ENCODE measurements around the gene LRRC45.

The LRRC45 gene

DNA sequence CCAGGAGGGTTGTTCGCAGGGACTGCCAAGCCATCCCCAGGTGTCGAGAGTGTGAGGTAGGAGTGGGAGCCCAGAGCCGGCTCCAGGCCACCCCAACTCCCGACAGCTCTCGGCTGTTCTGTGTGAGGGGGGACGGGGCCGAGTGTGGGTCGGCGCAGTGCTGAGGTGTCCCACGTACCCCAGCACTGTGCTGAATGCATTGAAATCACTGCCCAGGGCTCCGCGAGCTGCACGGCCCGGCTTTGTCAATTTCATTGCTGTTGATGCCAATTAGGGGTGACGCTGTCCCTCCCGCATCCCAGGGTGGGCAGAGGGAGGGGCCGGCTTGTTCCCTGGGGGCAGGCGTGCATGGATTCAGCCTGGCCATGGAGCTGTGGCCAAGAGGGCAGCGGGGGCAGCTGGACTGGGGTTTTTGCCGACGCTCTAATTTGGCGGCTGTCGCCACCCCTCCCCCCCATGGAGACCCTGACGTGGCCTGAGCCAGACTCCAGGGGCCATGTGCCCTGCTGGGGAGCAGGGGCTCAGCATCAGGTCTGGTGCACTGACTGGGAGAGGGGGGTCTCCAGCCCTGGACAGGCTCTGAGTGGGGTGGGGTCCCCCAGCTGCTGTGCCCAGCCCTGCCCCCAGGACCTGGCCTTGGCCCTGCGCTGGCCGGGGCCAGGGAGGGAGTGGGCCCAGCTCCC lies 14.7 kb upstream of the LRRC45 start:
- DNase-seq (ENCODE audit: low read depth) = no peak

DNA sequence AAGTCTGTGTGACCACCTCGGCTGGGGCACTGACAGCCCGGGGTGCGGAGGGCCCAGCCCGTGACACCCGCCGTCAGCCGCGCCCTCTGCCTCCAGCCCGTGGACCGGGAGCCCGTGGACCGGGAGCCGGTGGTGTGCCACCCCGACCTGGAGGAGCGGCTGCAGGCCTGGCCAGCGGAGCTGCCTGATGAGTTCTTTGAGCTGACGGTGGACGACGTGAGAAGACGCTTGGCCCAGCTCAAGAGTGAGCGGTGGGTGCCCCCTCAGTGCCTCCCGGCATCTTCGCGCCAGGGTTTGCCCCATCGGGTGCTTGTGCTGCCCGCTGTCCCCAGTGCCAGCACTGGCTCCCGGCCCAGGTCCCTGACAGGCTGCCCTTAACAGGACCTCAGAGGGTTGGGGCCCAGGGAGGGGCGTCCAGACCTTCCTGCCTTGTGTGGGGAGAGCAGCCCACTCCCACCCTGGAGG lies 14.1 kb upstream of the LRRC45 start:
- DNase-seq (ENCODE audit: low read depth) = no peak

DNA sequence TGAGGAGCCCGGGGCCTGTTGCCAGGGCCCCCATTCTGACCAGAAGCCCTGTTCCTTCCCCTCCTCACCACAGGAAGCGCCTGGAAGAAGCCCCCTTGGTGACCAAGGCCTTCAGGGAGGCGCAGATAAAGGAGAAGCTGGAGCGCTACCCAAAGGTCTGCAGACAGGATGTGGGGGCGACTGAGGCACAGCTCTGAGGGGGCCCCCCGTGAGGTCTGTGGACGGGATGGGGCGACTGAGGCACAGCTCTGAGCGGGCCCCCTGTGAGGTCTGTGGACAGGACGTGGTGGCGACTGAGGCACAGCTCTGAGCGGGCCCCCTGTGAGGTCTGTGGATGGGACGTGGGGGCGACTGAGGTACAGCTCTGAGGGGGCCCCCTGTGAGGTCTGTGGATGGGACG lies 13.7 kb upstream of the LRRC45 start:
- DNase-seq (ENCODE audit: low read depth) = no peak

DNA sequence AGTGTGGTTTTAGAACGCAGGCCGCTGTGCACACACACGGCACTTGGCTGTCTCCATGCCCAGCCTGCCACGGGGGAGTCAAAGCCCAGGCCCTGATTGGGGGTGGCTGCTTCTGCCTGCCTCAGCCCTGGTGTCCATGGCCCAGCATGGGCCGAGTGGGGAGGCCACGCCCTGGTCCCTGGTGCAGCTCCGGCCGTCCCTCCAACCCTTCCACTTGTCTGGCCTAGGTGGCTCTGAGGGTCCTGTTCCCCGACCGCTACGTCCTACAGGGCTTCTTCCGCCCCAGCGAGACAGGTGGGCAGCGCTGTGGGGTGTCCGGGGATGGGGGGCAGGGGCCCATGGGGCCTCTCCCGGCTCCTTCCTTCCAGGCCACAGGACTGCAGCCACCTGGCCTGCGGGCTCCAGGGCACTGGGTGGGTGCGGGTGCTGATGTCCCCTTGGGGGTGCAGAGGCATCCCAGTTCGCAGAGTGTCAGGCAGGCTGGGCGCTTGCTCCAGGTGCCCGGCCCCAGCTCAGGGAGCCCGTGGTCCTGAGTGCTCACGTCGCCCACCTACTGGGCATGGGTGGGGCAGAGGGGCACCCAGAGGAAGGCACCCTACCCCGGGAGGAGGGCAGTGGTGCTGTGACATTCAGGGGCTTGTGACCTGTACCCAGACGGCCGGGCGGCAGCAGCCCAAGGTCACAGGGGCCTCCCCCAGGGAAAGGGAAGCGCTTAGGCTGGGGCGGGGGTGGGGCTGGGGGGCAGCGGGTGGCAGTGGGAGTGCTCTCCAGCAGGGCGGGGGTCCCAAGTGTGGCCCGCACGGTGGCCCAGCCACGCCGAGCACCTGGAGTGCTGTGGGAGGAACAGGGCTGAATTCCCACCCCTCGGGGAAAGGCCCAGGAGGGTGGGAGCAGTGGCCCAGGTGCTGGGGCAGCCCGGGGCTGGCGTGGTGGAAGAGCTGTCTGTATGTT lies 12.3 kb upstream of the LRRC45 start:
- DNase-seq (ENCODE audit: low read depth) = no peak

DNA sequence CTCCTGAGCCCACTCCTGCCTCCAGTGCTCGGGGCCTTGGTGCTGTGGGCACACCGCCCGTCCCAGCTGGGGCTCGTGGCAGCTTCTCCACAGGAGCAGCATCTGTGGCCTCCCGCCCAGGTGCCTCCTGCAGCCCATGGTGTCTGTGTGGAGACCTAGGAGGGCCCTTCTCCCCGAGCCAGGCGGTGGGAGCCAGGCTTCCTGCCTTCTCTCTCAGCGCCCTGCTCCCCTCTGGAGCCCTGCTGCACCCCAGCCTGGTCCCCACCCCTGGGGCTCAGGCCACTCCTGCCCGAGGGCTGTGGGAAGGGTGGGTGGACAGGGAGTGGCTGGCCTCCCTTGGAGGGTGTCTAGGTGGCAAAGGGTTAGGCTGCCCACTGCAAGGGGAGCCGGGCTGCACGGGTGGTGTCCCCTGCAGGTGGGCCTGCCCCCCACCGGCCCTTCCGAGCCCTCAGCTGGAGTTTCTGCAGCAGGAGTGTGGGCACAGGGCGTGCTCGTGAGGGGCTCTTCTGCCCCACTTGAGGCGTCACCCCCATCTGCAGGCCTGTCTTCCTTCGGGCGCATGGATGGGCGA lies 11.4 kb upstream of the LRRC45 start:
- DNase-seq (ENCODE audit: low read depth) = no peak

DNA sequence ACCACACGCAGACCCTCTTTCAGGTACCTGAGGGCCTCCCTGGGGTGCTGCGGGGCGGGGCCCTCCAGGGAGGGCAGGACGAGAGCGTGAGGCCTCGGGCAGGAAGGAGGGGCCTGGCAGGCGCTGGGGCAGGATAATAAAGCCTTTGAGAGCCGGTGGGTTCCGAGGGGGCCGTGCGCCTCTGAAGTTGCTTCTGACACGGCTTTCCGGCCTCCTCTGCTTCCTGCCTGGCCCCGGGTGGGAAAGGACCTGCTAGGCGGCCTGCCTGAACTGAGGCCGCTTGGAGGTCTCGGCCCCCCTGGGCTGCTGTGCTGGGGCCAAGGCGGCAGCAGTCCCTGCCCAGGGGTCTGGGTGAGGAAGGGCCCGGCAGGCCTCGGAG lies 10.9 kb upstream of the LRRC45 start:
- no peak for DNase-seq (ENCODE audit: low read depth)

DNA sequence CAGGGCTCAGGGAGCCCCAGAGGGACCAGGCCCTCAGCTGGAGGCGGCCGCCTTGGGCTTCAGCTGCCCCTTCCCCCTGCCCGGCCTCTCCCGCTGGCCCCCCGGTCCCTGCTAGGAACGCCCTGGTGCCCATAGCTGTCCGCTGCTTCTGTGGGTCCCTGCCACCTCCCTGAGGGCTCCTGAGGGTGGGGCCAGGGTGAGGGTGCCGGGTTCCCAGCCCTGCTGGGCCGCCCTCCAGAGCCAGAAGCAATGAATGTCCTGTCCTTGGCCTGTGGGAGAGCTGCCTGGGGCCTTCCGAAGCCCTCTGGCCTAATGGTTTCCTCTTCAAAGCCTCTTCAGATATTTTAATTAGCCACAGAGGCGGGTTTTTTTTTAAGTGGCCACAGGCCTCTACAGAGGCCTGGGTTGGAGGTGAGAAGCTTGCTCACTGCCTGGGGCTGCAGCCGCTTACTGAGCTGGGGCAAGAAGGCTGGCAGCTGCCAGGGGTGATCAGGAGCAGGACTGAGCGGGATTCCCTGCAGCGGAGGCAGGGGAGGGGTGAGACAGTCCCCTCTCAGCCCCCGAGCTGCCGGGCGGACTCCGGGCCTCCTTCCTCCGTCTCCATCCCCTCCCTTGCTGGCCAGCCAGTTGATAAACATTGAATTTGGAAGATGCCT lies 10.3 kb upstream of the LRRC45 start:
- no peak for DNase-seq (ENCODE audit: low read depth)

DNA sequence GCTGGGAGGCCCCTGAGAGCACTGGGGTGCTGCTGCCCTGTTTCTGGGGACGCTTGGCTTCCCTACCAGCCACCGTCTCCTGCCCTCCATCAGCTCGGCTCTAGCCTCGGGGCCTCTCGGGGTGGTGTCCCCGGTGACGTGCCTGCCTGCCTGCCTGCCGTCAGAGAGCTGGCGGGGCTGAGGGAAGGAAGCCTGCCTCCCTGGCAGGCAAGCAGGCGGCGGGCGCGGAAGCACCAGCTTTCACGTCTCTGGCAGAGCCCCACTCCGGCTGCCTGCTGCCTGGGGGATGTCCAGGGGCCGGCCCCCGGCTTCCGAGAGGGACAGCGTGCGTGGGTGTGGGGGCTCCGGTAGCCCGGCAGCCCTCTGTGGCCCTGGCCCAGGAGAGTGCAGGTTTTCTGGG lies 9.8 kb upstream of the LRRC45 start:
- no peak for DNase-seq (ENCODE audit: low read depth)

DNA sequence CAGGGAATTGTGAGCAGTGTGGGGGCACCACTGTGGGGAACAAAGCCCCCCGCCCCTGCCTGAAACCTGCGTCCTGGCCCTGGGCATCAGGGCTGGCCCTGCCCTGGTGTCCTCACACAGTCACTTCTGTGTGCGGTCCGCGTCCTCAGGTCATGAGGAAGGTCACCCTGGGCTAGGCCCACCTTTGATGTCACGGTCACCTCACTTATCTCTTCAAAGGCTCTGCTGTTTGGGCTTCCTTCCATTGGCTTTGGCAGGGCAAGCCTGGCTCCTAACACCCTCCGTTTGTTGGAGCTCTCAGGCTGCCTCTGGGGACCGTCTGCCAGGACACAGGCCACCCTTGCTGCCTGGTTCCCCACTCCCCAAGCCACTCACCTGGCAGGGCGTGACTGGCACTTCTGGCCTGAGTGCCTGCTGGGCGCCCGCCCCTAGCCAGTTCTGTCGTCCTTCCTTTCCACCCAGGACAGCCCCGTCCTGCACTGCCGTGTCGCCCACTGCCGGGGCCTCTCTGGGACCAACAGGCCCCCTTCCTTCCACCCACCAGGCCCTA lies 9.3 kb upstream of the LRRC45 start:
- DNase-seq (ENCODE audit: low read depth) = no peak

DNA sequence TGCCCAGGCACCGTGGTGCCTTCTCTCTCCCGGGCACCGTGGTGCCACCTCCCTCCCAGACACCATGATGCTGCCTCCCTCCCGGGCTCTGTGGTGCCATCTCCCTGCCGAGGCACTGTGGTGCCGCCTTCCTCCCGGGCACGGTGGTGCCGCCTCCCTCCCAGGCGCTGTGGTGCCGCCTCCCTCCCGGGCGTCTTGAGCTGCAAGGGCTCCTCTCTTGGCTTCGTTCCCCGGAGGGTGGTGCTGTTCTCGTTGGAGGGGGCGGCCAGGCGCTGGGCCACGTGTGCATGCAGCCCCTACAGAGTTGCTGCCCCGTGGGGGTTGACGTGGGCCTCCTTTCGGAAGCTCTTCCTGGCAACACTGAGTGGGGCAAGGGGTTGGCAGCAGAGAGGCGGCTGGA lies 8.7 kb upstream of the LRRC45 start:
- no peak for DNase-seq (ENCODE audit: low read depth)

DNA sequence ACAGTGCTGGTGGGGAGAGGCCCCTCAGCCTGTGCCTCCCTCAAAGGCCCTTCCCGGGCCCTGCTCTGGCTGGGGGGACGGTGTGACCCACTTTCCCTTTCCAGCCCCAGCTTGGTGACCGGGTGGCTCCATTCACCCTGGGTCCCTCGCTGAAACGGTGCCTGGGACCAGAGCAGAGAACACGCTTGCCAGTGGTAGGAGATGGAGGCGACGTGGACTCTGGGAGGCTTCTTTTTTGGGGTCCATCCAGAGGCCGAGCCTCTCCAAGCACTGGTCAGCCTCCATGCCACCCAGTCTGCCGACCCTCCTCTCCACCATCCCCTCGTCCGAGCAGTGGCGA lies 8.2 kb upstream of the LRRC45 start:
- DNase-seq (ENCODE audit: low read depth) = no peak

DNA sequence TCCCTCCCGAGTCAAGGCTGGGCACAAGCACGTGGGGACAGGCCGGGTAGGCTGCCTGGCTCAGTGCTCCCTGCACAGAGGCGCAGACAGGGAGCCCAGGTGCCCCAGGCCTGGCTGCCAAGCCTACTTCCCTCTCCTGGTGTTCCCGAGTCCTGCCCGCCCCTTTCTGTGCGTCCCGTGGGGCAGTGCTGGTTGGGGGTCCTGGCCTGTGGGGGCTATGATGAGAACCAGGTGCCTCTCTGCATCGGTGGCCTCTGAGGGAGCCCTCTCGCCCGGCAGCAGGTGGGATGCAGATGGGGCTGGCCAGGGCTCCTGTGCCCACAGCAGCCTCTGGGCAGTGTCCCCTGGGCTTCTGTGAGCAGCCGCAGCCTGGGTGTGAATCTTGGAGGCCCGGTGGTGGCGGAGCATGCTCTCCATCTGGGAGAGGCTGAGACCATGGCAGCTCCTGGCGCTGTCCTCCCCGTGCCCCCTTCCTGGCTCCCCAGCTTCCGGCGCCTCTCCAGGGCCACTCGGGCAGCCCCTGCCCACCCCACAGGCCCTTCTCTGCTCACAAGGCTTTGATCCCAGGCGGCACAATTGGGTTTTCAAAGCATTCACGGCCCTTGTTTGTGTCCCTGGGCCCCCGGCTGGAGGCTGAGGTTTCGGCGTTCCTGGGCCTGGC lies 7.7 kb upstream of the LRRC45 start:
- no peak for DNase-seq (ENCODE audit: low read depth)

DNA sequence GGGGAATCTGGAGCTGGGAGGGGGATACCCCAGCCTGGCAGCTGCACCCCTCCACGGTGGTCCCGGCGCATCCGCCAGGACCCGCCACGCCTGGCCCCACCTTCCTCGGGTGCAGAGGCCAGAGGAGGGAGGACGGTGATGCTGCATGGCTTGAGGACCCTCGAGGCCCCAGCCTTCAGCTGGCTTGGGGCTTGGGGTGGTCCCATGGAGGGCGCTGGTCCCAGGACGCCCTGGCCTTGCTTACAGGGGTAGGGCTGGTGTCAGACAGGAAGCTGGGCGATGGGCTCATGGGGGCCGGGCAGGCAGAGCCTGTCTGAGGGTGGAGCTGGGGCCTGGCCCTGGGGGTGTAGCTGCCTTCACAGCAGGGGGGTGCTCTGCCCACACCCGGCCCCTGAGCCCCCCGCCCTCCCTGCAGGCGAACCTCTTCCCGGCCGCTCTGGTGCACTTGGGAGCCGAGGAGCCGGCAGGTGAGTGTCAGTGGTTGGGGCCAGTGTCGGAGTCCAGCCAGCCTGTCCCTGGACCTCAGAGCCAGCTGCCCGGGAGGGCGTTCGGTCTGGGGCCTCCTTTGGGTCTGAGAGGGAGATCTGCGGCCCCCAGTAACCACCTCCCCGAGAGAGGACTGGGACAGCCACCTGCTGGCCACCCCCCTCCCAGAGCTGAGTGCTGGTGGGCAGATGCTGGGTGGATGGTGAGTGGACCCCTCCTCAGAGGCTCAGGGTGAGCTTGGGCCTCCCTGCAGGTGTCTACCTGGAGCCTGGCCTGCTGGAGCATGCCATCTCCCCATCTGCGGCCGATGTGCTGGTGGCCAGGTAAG lies 6.8 kb upstream of the LRRC45 start:
- no peak for DNase-seq (ENCODE audit: low read depth)

DNA sequence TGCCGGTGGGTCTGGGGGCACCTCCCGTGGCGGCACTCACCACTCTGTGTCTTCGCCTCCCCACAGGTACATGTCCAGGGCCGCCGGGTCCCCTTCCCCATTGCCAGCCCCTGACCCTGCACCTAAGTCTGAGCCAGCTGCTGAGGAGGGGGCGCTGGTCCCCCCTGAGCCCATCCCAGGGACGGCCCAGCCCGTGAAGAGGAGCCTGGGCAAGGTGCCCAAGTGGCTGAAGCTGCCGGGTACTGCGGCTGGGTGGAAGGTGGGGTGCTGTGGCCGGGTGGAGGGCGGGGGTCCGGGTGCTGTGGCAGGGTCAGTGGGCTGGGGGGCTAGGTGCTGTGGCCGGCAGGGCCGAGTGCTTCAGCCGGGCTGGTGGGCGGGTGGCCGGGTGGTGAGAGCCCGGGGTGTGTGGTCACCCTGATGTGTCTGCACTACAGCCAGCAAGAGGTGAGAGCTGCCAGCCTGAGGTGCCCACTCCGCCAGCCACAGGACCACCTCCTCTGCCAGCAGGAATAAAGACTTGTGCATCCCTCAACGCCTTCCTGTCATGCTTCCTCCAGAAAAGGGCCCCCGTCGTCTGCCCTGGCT lies 6.1 kb upstream of the LRRC45 start:
- DNase-seq (ENCODE audit: low read depth) = no peak

DNA sequence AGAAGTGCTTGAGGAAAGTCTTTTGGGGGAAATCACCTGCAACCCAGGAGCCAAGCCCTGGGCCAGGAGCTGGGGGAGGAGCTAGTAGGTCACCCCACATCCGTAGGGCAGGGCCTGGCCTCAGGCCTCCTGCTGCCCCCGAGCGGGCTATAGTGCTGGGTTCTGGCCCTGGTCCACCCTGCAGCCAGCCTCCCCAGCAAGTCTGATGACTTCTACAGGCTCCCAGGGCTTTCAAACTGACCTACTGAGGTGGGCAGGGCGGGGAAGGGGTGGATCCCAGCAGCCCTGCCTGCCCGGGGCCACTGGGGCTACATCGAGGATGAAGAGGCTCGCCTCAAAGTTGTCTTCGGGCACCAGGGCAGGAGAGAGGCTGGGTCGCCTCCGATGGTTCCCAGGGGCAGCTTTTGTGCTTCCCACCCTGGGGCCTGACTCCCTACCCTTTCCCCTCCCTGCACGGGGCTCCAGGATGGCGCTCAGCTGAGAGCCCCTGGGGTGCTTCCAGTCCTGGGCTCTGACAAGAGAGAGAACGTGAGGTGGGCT lies 5.4 kb upstream of the LRRC45 start:
- DNase-seq (ENCODE audit: low read depth) = no peak

DNA sequence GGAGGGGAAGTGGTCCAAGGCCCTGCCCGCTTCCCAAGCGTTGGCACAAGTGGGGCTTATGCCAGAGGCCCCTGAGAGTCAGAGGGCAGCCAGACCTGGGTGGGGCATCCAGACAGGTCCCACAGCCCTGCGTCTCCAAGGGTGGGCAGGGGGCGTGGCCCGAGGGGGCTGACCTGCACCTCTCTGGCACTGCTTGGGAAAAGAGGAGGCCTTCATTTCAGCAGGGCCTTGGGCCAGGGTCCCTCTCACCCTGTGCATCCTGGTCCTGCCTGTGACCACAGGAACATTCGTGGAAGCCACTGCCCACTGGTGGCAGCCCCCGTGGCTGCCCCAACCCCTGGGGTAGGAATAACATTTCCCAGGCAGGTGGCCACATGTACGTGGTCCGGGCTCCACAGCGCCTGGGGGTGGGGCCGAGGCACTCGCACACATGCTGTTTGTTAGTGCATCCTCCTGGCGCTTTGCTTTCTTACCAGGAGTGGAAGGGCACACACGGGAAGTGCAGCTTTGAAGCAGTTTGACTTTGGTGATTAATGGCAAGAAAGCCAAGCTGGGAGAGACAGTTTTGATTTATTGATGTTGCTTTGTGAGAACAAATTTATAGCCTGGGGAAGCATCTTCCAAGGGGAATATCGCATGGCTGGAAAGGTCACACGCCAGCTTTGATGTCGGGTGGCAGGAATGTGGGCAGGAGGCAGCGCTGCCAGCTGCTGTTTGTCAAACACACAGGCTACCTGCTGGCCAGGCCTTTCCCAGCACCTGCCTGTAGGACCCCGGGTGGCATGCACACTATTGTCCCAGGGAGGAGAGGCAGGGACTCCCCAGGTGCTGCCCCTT lies 4.7 kb upstream of the LRRC45 start:
- DNase-seq (ENCODE audit: low read depth) = no peak

DNA sequence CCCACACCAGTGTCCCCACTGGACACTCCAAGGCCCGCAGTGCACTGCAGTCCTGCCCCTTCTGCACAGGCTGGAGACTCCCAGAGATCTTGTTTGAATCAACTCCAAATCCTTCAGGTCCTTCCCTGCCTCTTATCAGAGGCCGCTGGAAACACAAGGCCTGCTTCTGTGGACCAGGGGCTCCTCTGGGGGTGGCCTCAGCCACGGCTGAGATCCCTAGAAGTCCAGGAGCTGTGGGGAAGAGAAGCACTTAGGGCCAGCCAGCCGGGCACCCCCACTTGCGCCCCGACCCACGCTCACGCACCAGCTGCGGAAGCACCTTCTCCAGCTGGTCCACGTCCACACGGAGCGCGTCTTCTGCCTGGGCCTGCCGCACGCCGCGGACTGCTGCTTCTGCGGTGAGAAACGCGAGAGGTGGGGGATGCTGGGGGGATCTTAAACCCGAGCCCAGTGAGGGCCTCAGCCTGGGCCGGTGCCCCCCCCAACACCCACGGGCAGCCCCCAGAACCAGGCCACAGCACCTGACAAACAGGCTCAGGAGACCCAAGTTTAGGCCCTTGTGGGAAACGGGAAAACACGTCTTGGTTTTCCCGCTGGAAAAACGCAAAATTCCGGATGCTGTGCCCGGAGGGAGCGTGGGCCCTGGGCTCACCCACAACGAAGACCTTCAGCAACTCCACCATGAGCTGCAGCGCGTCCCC lies 4.0 kb upstream of the LRRC45 start:
- DNase-seq (ENCODE audit: low read depth) = no peak

DNA sequence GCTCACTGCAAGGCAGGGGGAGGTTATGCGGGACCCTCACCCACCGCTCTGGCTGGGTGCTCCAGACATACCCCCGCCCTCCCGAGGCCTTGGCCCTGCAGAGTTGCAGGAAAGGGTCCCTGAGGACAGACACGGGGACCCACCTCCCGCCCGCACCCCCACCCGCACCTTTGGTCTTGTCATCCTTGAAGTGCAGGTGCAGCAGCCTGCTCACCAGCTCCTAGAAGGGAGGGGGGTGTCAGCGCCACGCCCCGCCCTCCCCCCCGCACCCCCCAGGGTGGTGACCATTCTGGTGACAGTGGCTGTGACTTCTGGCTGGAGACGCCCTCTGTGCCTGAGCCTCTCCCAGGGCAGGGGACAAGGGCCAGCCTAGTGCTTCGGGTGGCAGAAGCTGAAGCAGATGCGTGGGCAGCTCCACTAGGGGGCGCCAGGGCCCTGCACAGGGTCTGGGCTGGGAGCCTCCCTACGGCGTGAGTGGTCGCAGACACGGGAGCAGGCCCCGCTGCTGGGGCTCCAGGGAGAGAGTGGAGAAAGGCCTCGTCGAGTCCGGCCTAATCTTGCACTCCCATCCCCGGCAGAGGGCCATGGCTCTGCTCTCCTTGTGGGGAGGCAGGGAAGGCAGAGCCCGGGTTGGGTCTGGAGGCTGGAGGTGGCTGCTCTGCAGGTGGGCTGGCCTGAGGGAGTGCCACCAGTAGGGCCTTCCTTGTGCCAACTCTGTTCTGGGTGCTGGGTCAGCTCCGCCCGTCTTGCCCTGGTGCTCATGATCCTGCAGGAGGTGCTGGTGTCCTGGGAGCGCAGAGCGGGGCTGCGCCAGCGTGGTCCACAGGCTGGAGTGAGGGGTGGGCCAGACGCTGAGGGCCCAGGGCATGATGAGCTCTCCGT lies 3.2 kb upstream of the LRRC45 start:
- peak; percentile 27 for DNase-seq (ENCODE audit: low read depth)
